ENCODE results near the gene NHS.

GRCh38 chrX:17670874-17671273 is 295.9 kb downstream of the NHS start:
- TF ChIP-seq POLR2A (IDR thresholded peaks at IDR 0.05), result no peak
- TF ChIP-seq, protein P1, sequence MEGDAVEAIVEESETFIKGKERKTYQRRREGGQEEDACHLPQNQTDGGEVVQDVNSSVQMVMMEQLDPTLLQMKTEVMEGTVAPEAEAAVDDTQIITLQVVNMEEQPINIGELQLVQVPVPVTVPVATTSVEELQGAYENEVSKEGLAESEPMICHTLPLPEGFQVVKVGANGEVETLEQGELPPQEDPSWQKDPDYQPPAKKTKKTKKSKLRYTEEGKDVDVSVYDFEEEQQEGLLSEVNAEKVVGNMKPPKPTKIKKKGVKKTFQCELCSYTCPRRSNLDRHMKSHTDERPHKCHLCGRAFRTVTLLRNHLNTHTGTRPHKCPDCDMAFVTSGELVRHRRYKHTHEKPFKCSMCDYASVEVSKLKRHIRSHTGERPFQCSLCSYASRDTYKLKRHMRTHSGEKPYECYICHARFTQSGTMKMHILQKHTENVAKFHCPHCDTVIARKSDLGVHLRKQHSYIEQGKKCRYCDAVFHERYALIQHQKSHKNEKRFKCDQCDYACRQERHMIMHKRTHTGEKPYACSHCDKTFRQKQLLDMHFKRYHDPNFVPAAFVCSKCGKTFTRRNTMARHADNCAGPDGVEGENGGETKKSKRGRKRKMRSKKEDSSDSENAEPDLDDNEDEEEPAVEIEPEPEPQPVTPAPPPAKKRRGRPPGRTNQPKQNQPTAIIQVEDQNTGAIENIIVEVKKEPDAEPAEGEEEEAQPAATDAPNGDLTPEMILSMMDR (IDR thresholded peaks at IDR 0.05 in 4 of 5, conservative IDR thresholded peaks at IDR 0.05 in 1 of 5), result no peak
